HG03354 (cell line): Measurements from ENCODE around the gene IFRD2.
"Not testable (repeated sequence)": the region's sequence is repeated elsewhere in the genome, so short reads cannot be mapped to it uniquely, and the experiment has no call there.

Experiments
- ATAC-seq: cut with Tn5 transposase; IDR thresholded peaks from one replicate; pipeline ENCODE4 v1.9.1; 2021; ENCODE audit warnings: mild to moderate bottlenecking; ENCODE audit not compliant: unreplicated experiment, poor library complexity, severe bottlenecking

IFRD2 gene

DNA sequence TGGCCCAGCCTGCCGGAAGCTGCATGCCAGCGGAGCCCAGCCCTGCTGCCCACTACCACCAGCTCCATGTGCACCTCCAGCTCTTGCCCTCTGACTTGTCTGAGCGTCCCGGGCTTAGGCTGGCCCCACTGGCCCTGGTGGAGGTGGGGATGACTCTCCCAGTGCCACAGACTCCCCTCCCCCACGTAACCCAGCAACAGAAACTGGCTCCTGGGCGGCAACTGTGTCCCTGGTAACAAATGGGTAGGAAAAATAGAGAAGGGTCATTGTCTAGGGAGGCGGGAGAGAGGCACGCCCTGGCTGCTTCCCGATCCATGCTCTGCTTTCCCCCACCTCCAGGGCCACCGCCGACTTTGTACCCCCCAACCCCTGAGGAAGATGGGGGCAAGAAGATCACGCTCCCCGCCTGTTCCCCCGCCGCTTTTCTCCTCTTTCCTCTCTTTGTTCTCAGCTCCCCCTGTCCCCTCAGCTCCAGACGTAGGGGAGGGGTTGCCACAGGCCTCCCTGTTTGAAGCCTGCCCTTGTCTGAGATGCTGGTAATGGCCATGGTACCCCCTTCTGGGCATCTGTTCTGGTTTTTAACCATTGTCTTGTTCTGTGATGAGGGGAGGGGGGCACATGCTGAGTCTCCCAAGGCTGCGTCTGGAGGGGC is 34.1 kb downstream of the IFRD2 start:
- no peak for ATAC-seq

DNA sequence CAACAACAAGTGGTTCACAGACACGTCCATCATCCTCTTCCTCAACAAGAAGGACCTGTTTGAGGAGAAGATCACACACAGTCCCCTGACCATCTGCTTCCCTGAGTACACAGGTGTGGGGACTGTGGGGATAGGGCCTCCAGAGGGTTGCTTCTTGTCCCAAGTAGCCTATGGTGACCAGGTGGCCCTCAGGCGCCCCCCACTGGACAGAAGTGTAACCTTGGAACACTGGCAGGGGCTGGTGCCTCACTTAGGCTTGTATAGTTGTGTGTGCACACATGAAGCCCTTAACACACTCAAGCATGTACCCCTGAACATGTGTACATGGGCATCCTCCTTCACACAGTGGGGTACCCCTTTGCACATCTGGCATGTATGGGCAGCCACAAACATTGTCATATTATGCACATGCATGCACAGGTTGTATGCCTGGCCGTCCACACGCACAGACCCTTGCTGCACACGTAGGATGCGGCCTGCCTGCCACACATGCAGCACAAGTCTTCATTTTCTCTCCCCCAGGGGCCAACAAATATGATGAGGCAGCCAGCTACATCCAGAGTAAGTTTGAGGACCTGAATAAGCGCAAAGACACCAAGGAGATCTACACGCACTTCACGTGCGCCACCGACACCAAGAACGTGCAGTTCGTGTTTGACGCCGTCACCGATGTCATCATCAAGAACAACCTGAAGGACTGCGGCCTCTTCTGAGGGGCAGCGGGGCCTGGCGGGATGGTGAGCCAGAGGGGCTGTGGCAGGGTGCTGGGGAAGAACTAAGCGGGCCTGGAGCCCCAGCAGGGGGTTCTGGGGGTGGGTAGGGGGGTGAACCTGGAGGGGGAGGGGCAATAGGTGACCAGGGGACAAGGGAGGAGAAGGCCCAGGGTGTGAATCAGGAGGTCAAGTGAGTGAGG is 35.0 kb downstream of the IFRD2 start:
- ATAC-seq: no peak

GRCh38 chr3:50255251-50255615 is 37.0 kb downstream of the IFRD2 start:
- no peak for ATAC-seq

- no peak for ATAC-seq
Observed at GRCh38 chr3:50254577-50255250, 37.5 kb downstream of the IFRD2 start.

GRCh38 chr3:50251220-50251619 is 41.0 kb downstream of the IFRD2 start:
- ATAC-seq: no peak

- no peak for ATAC-seq
Observed at GRCh38 chr3:50250514-50250913, 41.7 kb downstream of the IFRD2 start.

DNA sequence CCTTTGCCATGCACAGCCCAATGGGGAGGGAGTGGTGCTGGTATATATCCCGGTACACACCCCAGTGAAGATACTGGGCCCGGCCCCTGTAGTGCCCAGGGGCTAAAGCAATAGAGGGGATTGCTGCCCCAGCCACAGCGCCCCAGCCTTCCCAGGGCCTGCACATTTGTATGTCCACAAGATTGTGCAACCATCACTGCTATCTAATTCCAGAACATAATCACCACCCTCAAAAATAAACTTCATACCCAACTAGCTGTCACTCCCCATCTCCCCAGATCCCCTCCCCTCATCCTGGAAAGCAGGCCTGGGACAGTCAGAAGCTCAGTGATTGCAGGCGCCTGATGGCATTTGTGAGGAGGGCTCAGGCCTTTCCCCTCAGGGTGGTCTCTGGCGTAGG is 42.8 kb downstream of the IFRD2 start:
- no peak for ATAC-seq

GRCh38 chr3:50248387-50248786 is 43.8 kb downstream of the IFRD2 start:
- no peak for ATAC-seq

DNA sequence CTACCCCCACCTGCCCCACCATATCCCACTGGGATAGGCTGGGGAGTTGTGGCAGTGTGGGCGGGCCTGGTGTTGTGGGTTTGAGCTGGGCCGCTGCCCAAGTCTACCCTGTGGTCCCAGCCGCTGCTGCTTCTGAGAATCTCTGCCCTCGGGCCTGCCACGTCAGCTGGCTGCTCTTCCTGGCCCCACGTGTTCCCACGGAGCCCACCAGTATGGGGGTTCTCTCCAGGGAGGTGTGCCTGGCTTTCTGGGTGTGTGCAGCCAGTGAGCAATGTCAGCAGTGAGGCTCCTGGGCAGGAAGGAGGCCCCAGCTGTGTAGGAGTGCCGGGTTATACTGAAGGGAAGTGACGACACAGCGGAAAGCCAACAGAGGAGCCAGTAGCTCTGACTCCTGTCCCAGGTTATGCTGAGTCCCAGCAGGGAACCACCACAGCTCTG is 45.7 kb downstream of the IFRD2 start:
- ATAC-seq: peak; percentile 64

DNA sequence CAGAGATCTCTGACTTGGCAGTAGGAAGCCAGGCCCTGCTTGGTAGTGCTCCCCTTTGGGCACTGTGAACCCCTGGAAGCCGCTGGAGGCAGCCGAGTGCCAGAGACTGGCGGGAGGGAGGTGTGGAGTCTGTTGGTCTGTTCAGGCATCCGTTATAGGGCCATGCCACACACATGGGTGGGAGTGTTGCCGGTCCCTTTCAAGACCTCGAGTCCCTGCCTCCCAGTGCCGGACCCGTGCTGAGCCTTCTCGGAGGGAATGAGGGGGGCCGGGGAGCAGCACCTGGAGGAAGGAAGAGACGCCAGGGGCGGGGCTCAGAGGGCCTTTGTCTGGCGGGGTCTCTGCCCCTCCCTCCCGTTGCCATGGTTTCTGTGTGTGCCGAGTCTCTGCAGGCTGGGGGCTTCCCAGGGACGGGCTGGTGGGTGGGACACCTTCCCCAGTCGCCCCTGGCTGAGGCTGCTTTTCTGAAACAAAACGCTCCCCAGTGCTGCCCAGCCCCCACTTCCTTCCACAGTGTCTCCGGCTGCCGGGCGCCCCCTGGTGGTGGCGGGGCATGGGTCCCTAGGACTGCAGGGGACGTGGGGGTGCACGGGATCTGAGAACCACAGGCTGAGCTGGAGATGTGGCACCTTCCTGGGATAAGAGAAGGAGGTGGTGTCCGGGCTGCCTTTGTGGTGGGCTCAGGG is 46.3 kb downstream of the IFRD2 start:
- ATAC-seq: peak; percentile 78

DNA sequence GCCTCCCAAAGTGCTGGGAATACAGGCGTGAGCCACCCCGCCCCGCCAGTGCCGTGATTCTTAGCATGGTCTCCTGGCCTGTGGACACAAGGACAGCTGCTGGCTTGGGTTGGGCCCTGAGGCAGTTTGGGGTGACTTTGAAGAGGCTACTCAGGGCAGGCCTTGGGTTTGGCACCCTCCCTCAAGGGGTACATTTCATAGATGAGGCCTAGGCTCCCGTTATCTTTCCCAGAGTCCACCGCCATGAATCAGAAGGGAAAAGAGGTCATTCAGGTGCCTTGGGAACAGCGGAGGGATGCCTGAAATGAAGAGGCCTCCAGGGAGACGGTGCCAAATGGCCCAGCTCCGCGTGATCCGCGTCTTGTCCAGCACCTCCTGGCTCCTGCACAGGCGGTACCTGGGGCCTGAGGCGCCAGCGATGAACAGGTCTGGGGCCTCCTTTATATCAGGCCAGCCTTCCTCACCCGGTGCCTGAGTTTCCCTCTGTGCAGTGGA is 46.9 kb downstream of the IFRD2 start:
- no peak for ATAC-seq

DNA sequence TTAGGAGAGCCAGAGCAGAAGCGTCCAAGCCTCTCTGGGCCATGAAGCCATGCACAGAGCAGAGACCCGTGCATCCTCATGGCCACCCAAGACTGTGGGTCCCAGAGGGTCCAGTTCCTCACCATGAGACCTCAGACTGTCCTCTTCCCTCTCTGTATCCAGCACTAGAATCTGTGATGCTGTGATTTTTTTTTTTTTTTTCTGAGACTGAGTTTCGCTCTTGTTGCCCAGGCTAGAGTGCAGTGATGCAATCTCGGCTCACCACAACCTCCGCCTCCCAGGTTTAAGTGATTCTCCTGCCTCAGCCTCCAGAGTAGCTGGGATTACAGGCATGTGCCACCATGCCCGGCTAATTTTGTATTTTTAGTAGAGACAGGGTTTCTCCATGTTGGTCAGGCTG is 47.4 kb downstream of the IFRD2 start:
- ATAC-seq: not testable (repeated sequence)

DNA sequence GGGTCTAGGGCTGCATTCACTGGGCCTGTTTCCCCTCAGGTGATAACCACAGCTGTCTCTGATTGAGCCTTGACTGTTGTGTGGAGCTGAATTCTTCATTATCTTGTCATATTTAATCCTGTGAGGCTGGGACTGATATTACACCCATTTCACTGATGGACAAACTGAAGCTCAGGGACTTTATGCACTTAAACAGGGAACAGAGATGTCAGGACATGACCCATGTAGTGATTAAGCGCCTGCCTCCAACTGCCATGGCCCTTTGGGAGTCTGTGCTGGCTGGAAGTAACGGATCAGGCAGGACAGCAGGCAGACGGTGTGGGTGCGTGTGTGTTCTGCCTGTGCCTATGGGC is 48.7 kb downstream of the IFRD2 start:
- no peak for ATAC-seq

- ATAC-seq: no peak
Observed at GRCh38 chr3:50242851-50243542, 49.2 kb downstream of the IFRD2 start.

GRCh38 chr3:50242381-50242770 is 49.9 kb downstream of the IFRD2 start:
- ATAC-seq: no peak

DNA sequence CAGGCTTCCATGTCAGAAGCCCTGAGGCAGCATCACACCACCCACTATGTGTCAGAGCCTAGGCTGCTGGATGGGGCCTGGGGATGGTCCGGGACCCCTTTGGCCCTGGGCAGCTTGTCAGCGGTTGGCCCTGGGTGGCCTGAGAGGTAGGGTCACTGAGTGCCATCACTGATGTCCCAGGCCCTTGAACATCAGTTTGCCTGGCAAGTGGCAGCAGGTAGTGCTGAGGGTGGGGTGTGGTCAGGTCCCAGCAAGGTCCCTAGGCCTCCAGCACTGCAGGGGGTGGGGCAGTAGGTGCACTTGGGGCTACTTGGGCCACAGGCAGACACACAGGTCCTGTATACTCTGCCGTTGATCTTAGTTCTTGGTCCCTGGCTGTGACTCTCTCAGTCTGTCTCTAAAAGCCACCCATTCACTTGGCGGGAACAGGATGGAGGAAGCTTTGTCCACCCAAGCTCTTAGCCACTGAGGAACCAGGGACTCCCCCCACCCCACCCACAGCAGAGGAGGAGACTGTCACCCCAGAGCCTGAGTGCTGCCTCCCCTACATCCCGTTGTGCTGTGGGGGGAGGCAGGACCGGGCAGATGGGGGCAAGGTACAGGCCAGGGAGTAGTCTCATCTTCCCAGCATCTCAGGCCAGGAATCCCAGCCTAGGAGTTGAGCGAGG is 50.4 kb downstream of the IFRD2 start:
- ATAC-seq: no peak

GRCh38 chr3:50241163-50241562 is 51.1 kb downstream of the IFRD2 start:
- ATAC-seq: no peak

DNA sequence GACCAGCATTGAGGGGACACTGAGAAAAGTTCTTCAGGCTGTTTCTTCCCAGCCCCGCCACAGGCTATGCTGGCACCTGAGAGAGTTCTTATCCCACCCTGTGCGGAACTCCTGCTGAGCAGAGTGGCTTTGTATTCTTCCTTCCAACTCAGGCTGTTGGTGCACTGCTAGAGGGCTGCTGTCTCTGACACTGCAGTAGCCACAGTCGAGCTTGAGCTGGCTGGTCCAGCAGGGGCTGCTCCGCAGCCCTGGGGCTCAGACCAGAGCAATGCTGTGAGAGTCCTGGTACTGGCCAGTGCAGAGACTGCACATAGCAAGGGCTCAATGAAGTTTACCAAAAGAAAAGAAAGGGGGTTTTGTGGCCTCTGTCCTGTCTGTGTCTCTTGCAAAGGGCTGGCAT is 52.6 kb downstream of the IFRD2 start:
- no peak for ATAC-seq

DNA sequence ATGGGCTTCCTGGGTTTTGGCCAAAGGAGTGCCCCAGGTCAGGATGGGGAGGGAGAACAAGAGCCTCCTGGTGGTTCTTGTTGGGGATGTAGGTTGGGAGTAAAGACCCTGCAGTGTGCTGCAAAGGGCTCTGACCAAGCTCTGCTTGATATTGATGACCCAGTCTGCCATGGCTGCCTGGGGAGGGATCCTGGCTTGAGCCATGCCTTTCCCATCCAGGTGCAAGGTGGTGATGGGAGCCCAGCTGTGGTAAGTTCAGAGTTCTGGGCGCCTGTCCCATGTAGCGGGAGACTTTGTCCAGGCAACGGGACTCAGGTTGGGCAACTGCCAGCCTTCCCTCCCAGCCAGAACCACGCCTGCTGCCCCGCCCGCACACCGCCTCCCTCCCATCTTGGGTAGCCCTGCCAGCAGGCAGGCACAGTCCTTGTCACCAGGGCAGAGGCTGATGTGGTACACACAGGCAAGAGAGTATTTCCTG is 53.6 kb downstream of the IFRD2 start:
- ATAC-seq: no peak
